ENCODE results near the gene NOTO. TPM values are rescaled to one million over a fixed set of nuclear protein-coding genes. Genes with fewer than 3 reads are reported as not detected.

Gene NOTO
- total and polyA plus RNA-seq, 7 donors, result not detected

DNA sequence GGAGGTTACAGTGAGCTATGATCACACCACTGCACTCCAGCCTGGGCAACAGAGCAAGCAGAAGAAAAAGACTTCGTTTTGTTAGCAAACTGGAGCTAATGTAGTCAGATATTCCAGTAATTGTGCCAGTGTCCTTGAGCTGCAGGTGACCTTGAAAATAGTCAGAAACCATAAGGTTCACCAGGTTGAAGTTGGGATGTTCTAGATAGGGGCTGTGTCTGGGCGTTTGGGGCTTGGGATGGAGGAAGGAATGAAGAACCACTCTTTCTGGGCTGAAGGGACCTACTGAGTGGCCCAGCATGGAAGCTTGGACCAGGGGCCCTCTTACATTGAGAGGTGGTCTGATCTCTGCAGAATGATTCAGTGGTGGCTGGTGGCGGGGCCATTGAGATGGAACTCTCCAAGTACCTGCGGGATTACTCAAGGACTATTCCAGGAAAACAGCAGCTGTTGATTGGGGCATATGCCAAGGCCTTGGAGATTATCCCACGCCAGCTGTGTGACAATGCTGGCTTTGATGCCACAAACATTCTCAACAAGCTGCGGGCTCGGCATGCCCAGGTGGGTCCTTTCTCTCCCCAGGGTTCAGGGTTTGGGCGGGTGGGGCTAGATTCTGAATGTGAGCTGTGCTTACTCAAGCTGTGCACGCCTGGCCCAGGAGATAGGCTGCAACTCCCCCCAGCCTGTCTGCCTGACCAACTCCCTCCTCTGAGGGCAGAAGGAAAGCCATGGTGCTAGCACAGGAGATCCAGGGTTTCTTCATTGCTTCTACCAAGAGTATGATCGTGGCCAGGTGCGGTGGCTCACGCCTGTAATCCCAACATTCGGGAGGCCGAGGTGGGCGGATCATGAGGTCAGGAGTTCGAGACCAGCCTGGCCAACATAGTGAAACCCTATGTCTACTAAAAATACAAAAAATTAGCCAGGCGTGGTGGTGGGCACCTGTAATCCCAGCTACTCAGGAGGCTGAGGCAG, 48.8 kb downstream of the NOTO start:
- Histone ChIP-seq H3K27ac (no peak overlapping the region), H3K9me3 (no peaks in the 10 kb centered on the region), H3K36me3 (peaks cover 43 to 85% (median 78%) of the 10 kb centered on the region in 4 donors), H3K27me3 (no peaks in the 10 kb centered on the region), H3K4me1 (peaks cover 0 to 7% (median 0%) of the 10 kb centered on the region in 4 donors), H3K4me3 (no peak overlapping the region)
- 91 to 94% methylated on average over 17 of the region's 17 CpGs for WGBS, 2 donors
- intact Hi-C loops (cut with DNase I), result no loop called here
- TF ChIP-seq POLR2A (IDR thresholded peaks at IDR 0.05) (no peak), POLR2AphosphoS5 (IDR thresholded peaks at IDR 0.05) (no peak), EP300 (IDR thresholded peaks at IDR 0.05) (no peak)
- TF ChIP-seq, protein P1, sequence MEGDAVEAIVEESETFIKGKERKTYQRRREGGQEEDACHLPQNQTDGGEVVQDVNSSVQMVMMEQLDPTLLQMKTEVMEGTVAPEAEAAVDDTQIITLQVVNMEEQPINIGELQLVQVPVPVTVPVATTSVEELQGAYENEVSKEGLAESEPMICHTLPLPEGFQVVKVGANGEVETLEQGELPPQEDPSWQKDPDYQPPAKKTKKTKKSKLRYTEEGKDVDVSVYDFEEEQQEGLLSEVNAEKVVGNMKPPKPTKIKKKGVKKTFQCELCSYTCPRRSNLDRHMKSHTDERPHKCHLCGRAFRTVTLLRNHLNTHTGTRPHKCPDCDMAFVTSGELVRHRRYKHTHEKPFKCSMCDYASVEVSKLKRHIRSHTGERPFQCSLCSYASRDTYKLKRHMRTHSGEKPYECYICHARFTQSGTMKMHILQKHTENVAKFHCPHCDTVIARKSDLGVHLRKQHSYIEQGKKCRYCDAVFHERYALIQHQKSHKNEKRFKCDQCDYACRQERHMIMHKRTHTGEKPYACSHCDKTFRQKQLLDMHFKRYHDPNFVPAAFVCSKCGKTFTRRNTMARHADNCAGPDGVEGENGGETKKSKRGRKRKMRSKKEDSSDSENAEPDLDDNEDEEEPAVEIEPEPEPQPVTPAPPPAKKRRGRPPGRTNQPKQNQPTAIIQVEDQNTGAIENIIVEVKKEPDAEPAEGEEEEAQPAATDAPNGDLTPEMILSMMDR (IDR thresholded peaks at IDR 0.05), result no peak
- DNase-seq, result no peak

DNA sequence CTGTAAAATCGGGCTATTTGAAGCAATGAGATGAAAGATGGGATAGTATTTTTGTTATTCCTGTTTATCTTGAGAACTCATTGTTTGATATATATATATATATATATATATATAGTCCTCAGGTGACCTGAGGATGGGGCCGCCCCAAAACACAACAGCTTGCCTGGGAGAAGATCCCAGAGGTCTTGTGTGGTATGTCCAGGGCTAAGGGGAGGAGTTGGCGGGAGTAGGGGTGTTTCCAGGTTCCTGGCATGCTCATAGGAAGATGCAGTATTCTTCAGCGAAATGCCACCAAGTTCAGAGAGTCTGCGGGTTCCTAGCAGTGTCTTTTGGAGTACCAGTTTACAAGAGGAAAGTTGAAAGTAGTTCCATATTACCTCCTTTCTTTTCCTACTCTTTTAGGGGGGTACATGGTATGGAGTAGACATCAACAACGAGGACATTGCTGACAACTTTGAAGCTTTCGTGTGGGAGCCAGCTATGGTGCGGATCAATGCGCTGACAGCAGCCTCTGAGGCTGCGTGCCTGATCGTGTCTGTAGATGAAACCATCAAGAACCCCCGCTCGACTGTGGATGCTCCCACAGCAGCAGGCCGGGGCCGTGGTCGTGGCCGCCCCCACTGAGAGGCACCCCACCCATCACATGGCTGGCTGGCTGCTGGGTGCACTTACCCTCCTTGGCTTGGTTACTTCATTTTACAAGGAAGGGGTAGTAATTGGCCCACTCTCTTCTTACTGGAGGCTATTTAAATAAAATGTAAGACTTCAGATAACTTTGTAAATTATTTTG, 50.1 kb downstream of the NOTO start:
- Histone ChIP-seq H3K27ac (no peak overlapping the region), H3K9me3 (no peaks in the 10 kb centered on the region), H3K36me3 (peaks cover 43 to 73% (median 68%) of the 10 kb centered on the region in 4 donors), H3K4me3 (no peak overlapping the region), H3K4me1 (peaks cover 0 to 7% (median 0%) of the 10 kb centered on the region in 4 donors), H3K27me3 (no peaks in the 10 kb centered on the region)
- DNase-seq, result no peak
- TF ChIP-seq, protein P1 (IDR thresholded peaks at IDR 0.05), result no peak
- TF ChIP-seq EP300 (IDR thresholded peaks at IDR 0.05), result no peak
- TF ChIP-seq POLR2A (IDR thresholded peaks at IDR 0.05), result no peak
- intact Hi-C loops (cut with DNase I), result no loop called here
- 90 to 91% methylated on average over 17 of the region's 17 CpGs for WGBS, 2 donors

DNA sequence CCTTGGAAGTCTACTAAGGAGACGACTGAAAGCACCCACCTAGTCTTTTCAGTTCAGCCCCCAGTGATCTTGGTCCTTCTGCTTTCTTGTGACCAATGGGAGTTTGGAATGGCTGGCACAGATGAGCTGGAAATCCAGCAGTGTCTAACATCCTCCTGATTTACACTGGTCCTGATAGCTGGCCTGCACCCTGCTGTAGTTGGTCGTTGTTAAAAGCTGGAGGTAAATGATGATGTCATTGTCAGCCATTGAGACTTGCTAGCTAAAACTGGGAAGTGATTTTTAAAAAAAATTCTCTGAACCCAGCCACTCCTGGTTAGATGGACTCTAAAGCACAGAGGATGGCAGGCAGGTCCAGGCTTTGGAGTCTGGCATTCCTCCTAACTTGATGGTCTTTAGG, 51.0 kb downstream of the NOTO start:
- H3K36me3 ChIP-seq, result peaks cover 43 to 63% (median 60%) of the 10 kb centered on the region in 4 donors
- whole genome bisulfite sequencing, 2 donors, result 59 to 62% methylated on average over 2 of the region's 2 CpGs
- H3K4me1 ChIP-seq, result peaks cover 0 to 7% (median 0%) of the 10 kb centered on the region in 4 donors
- TF ChIP-seq POLR2AphosphoS5 (IDR thresholded peaks at IDR 0.05) (no peak), POLR2A (IDR thresholded peaks at IDR 0.05) (no peak), EP300 (IDR thresholded peaks at IDR 0.05) (no peak)
- TF ChIP-seq, protein P1 (IDR thresholded peaks at IDR 0.05), result no peak
- H3K27ac ChIP-seq, result no peak overlapping the region
- no peak for DNase-seq
- intact Hi-C loops (cut with DNase I), result no loop called here
- H3K27me3 ChIP-seq, result no peaks in the 10 kb centered on the region
- H3K4me3 ChIP-seq, result no peak overlapping the region
- no peaks in the 10 kb centered on the region for H3K9me3 ChIP-seq

DNA sequence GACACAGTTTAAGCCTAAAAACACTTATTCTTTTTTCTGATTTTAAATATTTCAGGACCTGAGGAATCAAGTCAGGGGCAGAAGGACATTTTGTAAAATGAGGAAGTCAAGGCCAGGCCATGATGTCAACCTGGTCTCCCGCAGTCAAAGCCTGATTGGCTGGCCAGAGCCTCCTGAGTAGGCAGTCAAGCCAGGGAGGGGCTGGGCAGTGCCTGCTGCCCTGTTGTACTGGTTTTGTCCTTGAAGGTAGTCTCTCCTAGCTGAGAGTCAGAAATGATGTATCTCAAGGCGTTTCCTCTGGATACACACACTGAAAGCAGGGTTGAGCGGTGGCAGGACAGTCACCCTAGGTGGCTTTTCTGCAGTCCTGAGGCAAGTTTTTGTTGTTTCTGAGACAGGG, 51.5 kb downstream of the NOTO start:
- Histone ChIP-seq H3K9me3 (no peaks in the 10 kb centered on the region), H3K4me3 (no peak overlapping the region), H3K36me3 (peaks cover 38 to 58% (median 55%) of the 10 kb centered on the region in 4 donors), H3K4me1 (peaks cover 0 to 7% (median 0%) of the 10 kb centered on the region in 4 donors), H3K27me3 (no peaks in the 10 kb centered on the region), H3K27ac (no peak overlapping the region)
- intact Hi-C loops (cut with DNase I), result no loop called here
- DNase-seq, result no peak
- 87 to 89% methylated on average over 3 of the region's 3 CpGs for WGBS, 2 donors
- no peak for TF ChIP-seq POLR2AphosphoS5 (IDR thresholded peaks at IDR 0.05)
- TF ChIP-seq POLR2A (IDR thresholded peaks at IDR 0.05), result no peak
- no peak for TF ChIP-seq EP300 (IDR thresholded peaks at IDR 0.05)
- TF ChIP-seq, protein P1 (IDR thresholded peaks at IDR 0.05), result no peak

Data from sigmoid colon (tissue), 7 donors.